Smooth muscle cell (in vitro differentiated cells): Measurements from ENCODE around the gene ABCB1. TPM values are rescaled to one million over a fixed set of nuclear protein-coding genes. Genes with fewer than 3 reads are reported as not detected.

ENCODE experiments used
- DNase-seq: peaks from one replicate; lab custom pipeline; 2025; ENCODE audit not compliant: unreplicated experiment; lab: John Stamatoyannopoulos, UW
- H2AFZ ChIP-seq: fragments of 200-600 bp; sonication (generic); 2 replicates; pipeline ENCODE4 v1.6.0; 2016; ENCODE audit warnings: antibody characterized with exemption, low read depth, mild to moderate bottlenecking
- H3F3A ChIP-seq: fragments of 200-600 bp; sonication (generic); 2 replicates; pipeline ENCODE4 v1.6.0; 2017; ENCODE audit warnings: antibody characterized with exemption, low read depth
- H3K27ac ChIP-seq: fragments of 200-600 bp; sonication (generic); 2 replicates; pipeline ENCODE4 v1.5.1; 2016; ENCODE audit warnings: low read depth, mild to moderate bottlenecking
- H3K27me3 ChIP-seq: fragments of 200-600 bp; sonication (generic); 2 replicates; pipeline ENCODE4 v1.6.1; 2016; ENCODE audit warnings: low read depth, mild to moderate bottlenecking
- H3K36me3 ChIP-seq: fragments of 200-600 bp; sonication (generic); 2 replicates; pipeline ENCODE4 v1.5.1; 2016; ENCODE audit warnings: low read depth
- H3K4me1 ChIP-seq: fragments of 200-600 bp; sonication (generic); 2 replicates; pipeline ENCODE4 v1.5.1; 2016; ENCODE audit warnings: low read depth
- H3K4me2 ChIP-seq: fragments of 200-600 bp; sonication (generic); 2 replicates; pipeline ENCODE4 v1.6.0; 2016; ENCODE audit warnings: mild to moderate bottlenecking
- H3K4me3 ChIP-seq: fragments of 200-600 bp; sonication (generic); 2 replicates; pipeline ENCODE4 v1.5.1; 2016; ENCODE audit warnings: mild to moderate bottlenecking
- H3K79me2 ChIP-seq: fragments of 200-600 bp; sonication (generic); 2 replicates; pipeline ENCODE4 v1.6.0; 2016; ENCODE audit warnings: low read depth, mild to moderate bottlenecking
- H3K9ac ChIP-seq: fragments of 200-600 bp; sonication (generic); 2 replicates; pipeline ENCODE4 v1.6.0; 2016; ENCODE audit warnings: low read depth
- H3K9me3 ChIP-seq: fragments of 200-600 bp; sonication (generic); replicated peaks from 2 replicates; pipeline ENCODE4 v1.5.1; 2016; ENCODE audit warnings: low read depth
- H4K20me1 ChIP-seq: fragments of 200-600 bp; sonication (generic); 2 replicates; pipeline ENCODE4 v1.6.0; 2016; ENCODE audit warnings: low read depth
- WGBS: methylation state at CpG from one replicate; pipeline ENCODE4 v1.1.7; 2016; ENCODE audit warnings: low lambda C conversion rate; 5-methylcytosine and 5-hydroxymethylcytosine counted together
- polyA plus RNA-seq: library from polyadenylated mRNA; unstranded; fragments of >200 nt; fragmentation: Nextera tagmentation; extraction: Ambion mirVana; gene quantifications from 2 replicates; pipeline ENCODE4 v1.2.1, GENCODE V29; 2016
- total RNA-seq: library from RNA; depleted of rRNA; stranded (reverse); fragments of >200 nt; gene quantifications from 2 replicates; pipeline ENCODE4 v1.2.3, GENCODE V29; 2014
- TF ChIP-seq, protein P1 (sequence below): fragments of 200-600 bp; sonication (generic); IDR thresholded peaks from 2 replicates; pipeline ENCODE4 v1.5.1; 2017; ENCODE audit warnings: borderline replicate concordance, mild to moderate bottlenecking, antibody characterized with exemption; ENCODE audit not compliant: insufficient read depth, poor library complexity, severe bottlenecking

The ABCB1 gene
- total and polyA plus RNA-seq, 2 experiments from 2014 or later, result 1.4 to 10.0 TPM

DNA sequence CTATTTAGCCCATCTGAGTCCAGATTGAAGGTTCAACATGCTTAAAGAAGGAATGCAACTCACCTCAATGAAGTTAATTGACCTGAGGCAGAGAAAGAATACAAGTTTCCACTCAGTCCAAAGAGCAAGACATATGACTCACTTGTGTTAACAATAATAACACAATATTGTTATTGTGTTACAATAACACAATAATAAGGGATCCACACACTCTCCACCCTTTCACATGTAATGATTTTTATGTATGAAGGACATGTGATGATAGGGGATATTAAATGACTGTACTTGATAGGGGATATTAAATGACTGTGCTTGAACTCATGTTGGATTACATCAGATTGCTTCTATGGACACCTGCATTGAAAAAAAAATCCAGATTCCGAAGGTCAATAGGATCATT is 3.6 kb upstream of the ABCB1 start:
- 90% methylated on average over 1 of the region's 1 CpG for WGBS
- no peaks in the 10 kb centered on the region for H4K20me1 ChIP-seq

DNA sequence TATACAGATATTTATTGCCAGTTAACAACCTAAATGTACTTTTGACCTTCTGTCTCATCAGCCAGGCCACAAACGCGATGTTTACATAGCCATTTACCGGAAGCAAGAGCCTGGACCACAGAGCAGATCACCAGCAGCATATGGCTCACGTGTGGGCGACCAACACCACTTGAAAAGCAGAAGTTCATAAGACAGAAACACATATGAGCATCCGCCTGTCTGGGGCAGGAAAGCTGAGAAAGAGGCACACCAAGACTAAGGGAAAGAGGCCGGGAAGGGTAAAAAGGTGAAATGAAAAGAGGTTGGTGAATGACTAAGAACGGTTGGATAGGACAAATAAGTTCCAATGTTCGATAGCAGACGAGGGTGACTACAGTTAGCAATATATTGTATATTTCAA is 1.3 kb downstream of the ABCB1 start:
- peaks cover 13% of the 10 kb centered on the region for H3K4me1 ChIP-seq
- H4K20me1 ChIP-seq, result no peaks in the 10 kb centered on the region
- peak overlapping the region; percentile 56 for H3K4me3 ChIP-seq
- H3K9me3 ChIP-seq, result no peaks in the 10 kb centered on the region
- peaks cover 69% of the 10 kb centered on the region for H3K27me3 ChIP-seq
- H3K79me2 ChIP-seq, result no peaks in the 10 kb centered on the region
- H3F3A ChIP-seq, result no peaks in the 10 kb centered on the region
- H2AFZ ChIP-seq, result no peak overlapping the region
- TF ChIP-seq, protein P1, sequence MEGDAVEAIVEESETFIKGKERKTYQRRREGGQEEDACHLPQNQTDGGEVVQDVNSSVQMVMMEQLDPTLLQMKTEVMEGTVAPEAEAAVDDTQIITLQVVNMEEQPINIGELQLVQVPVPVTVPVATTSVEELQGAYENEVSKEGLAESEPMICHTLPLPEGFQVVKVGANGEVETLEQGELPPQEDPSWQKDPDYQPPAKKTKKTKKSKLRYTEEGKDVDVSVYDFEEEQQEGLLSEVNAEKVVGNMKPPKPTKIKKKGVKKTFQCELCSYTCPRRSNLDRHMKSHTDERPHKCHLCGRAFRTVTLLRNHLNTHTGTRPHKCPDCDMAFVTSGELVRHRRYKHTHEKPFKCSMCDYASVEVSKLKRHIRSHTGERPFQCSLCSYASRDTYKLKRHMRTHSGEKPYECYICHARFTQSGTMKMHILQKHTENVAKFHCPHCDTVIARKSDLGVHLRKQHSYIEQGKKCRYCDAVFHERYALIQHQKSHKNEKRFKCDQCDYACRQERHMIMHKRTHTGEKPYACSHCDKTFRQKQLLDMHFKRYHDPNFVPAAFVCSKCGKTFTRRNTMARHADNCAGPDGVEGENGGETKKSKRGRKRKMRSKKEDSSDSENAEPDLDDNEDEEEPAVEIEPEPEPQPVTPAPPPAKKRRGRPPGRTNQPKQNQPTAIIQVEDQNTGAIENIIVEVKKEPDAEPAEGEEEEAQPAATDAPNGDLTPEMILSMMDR, result no peak
- peak overlapping the region; percentile 98 for H3K4me2 ChIP-seq
- H3K27ac ChIP-seq, result no peak overlapping the region
- no peaks in the 10 kb centered on the region for H3K36me3 ChIP-seq
- WGBS, result 64% methylated on average over 10 of the region's 10 CpGs
- DNase-seq, result no peak
- H3K9ac ChIP-seq, result no peak overlapping the region

More for the DNA sequence above, 3.6 kb upstream of the ABCB1 start:
- H3K36me3 ChIP-seq, result no peaks in the 10 kb centered on the region
- peaks cover 13% of the 10 kb centered on the region for H3K4me1 ChIP-seq
- TF ChIP-seq, protein P1, result no peak
- no peak overlapping the region for H3K4me3 ChIP-seq
- peaks cover 63% of the 10 kb centered on the region for H3K27me3 ChIP-seq
- H3K9ac ChIP-seq, result no peak overlapping the region
- no peaks in the 10 kb centered on the region for H3K9me3 ChIP-seq
- H3K27ac ChIP-seq, result no peak overlapping the region
- no peak overlapping the region for H2AFZ ChIP-seq
- H3F3A ChIP-seq, result no peaks in the 10 kb centered on the region
- H3K79me2 ChIP-seq, result no peaks in the 10 kb centered on the region
- H3K4me2 ChIP-seq, result no peak overlapping the region
- DNase-seq, result no peak

DNA sequence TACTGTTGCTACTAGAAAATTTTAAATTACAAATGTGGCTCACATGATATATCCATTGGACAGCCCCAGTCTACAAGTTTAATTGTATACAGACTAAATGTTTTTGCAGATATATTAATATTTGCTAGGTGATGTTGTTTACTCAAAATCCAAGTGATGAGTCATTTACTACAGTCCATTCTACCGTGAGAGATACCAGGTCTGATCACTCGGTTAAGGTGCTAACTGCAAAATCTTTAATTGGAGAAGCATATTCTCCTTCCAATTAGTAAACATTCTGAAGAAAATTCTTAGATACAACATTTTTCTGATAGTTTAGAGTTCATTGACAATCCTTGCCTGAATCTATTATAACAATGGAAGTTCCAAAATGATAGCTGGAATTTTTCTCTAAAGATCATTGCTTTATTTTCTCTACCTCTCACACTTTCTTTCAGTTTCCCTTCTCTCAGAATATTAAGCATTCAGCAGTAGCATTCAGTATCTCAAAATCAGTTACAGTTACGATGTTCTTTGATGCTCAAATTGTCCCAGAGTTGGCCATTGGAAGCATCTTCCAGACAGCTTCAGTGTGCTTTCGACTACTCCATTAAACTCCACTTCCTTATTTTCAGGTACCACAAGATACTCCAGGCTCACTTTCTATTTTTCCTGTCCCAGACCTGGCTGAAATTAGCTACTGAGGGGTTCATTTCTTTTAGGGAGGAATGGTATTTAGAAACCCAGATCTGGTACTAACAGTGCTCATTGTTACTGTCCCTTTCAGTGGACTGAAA is 2.3 kb downstream of the ABCB1 start:
- Histone ChIP-seq H3K4me3 (no peak overlapping the region), H3K27ac (no peak overlapping the region), H3K4me1 (peaks cover 13% of the 10 kb centered on the region), H3F3A (no peaks in the 10 kb centered on the region), H3K27me3 (peaks cover 60% of the 10 kb centered on the region), H2AFZ (no peak overlapping the region), H3K9me3 (no peaks in the 10 kb centered on the region), H3K36me3 (no peaks in the 10 kb centered on the region), H3K9ac (no peak overlapping the region), H3K4me2 (no peak overlapping the region), H4K20me1 (no peaks in the 10 kb centered on the region), H3K79me2 (no peaks in the 10 kb centered on the region)
- no peak for DNase-seq
- TF ChIP-seq, protein P1, result no peak
- WGBS, result 73% methylated on average over 4 of the region's 4 CpGs

- TF ChIP-seq, protein P1, result no peak
- WGBS, result 32% methylated on average over 1 of the region's 1 CpG
- Histone ChIP-seq H3K4me3 (no peak overlapping the region), H2AFZ (no peak overlapping the region), H3K27ac (no peak overlapping the region), H3K36me3 (no peaks in the 10 kb centered on the region), H3F3A (no peaks in the 10 kb centered on the region), H3K4me2 (no peak overlapping the region), H3K79me2 (no peaks in the 10 kb centered on the region), H3K9me3 (no peaks in the 10 kb centered on the region), H4K20me1 (no peaks in the 10 kb centered on the region), H3K27me3 (peaks cover 43% of the 10 kb centered on the region), H3K9ac (no peak overlapping the region), H3K4me1 (peaks cover 13% of the 10 kb centered on the region)
- DNase-seq, result no peak
These were observed 4.0 kb downstream of the ABCB1 start for GRCh38 chr7:87596696-87597095.
